HG02970 (cell line): ENCODE results near the gene THADA.
A peak's percentile ranks its signal among the peaks of the same experiment; 100 is the strongest.
"Not testable (repeated sequence)": the region's sequence is repeated elsewhere in the genome, so short reads cannot be mapped to it uniquely, and the experiment has no call there.

ENCODE experiments used
- ATAC-seq: cut with Tn5 transposase; IDR thresholded peaks from one replicate; pipeline ENCODE4 v1.9.1; 2021; ENCODE audit warnings: mild to moderate bottlenecking, moderate library complexity, moderate number of reproducible peaks; ENCODE audit not compliant: unreplicated experiment, low FRiP score

THADA gene

DNA sequence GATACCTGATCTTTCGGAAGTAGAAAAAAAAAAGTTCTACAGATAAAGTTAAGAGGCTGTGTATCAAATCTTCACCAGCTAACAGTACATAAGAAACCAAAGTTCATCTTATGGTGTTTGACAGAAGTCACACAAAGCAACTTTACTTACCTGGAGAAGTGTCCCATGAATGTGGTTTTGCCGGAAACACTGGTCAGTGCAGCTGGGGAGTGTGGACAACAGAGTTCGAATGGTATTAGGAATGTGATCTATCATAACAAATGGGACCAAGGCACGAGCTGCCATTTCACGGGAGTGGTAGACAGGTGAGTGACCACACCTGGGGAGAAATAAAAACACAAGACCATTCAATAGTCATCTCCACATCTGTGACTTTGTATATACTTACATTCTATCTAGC is 198.0 kb downstream of the THADA start:
- no peak for ATAC-seq

DNA sequence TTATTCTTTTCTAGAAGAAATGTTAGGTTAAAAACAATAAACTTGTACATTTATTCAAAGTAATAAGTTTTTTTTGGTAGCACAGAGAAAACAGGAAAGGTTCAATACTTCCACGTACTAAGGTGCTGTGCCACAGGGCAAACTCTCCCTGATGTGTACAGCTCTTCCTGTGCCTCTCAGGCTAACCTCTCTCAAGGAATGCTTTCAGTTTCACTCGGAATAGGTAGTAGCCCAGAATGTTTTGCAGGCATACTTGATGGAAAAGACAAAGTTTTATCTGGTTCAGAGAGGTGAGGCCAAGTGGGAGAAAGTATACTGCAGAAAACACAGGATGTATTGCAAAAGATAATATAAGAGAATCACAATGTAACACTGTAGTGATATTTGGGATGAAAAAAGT is 198.4 kb downstream of the THADA start:
- ATAC-seq = no peak

DNA sequence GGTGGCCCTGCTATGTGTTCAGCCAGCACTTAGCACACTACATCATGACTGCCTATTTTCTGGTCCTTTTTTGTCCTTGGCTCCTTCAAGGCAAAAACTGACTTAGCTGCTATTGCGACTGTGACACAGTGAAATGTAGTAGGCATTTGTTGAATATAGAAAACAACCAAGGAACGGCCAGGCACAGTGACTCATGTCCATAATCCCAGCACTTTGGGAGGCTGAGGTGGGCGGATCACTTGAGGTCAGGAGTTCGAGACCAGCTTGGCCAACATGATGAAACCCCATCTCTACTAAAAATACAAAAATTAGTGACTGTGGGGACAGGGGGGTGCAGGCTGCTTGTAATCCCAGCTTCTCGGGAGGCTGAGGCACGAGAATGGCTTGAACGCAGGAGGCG is 199.5 kb downstream of the THADA start:
- ATAC-seq = not testable (repeated sequence)

DNA sequence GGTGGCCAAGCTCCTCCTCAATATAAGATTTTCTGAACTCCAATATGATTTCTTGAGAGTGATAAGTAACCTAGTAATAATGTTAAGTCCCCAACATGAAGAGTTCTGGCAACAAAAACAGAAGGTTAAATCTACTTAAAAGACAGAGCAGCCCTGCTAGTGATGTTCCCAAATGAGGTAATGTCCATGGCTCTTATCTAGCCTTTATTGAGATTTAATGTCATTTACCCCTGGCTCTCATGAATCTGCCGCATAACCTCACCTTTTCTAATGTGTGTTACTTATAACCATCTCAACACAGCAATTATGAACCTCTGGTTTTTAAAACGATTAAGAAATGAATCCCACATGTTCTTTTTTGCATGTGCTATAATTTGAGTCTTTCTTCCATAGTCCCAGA is 201.9 kb downstream of the THADA start:
- ATAC-seq = no peak

DNA sequence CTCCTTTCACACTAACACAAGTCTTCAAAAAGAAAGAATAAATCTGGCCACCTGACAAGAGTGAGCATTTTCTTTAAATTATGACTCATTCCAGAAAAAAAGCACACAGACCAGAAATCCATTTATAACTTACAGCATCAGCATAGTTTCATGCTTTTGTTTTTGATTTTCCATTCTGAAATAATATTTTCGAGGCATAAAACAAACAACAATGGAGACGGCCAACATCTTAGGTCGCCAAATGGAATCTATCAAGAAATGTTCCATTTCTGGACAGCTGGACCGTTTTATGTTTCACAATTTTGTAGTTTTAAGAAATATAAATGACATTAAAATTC is 204.0 kb downstream of the THADA start:
- no peak for ATAC-seq

DNA sequence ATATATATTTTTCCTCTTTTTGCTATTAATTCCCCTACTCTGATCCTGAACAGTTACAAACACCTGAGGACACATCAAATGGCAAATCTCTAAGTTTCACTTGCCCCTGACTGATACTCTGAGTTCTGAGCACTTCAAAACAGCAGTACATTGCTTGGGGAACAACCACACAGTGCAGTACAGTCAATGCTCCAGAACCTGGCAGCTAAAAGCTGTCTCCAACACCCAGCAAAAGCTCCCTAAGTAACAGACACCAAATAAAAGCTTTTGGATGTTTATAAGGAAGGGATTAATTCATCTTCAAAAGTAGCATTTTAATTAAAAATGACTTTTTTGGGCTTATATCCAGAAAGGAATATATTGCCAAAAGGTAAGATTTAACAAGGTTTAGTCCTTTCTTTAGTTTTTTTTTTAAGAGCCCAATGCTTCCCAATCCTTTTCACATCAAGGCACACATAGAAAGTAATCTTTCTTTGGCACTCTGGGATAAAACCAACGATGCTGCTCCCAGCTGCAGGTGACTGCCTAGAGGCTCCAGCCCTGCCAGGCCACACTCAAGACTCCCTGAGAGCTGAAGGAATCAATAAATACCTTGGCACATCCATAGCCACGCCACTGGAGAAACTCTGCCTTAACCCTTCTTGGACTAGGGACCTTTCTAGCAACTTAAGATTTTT is 204.5 kb downstream of the THADA start:
- ATAC-seq = no peak

DNA sequence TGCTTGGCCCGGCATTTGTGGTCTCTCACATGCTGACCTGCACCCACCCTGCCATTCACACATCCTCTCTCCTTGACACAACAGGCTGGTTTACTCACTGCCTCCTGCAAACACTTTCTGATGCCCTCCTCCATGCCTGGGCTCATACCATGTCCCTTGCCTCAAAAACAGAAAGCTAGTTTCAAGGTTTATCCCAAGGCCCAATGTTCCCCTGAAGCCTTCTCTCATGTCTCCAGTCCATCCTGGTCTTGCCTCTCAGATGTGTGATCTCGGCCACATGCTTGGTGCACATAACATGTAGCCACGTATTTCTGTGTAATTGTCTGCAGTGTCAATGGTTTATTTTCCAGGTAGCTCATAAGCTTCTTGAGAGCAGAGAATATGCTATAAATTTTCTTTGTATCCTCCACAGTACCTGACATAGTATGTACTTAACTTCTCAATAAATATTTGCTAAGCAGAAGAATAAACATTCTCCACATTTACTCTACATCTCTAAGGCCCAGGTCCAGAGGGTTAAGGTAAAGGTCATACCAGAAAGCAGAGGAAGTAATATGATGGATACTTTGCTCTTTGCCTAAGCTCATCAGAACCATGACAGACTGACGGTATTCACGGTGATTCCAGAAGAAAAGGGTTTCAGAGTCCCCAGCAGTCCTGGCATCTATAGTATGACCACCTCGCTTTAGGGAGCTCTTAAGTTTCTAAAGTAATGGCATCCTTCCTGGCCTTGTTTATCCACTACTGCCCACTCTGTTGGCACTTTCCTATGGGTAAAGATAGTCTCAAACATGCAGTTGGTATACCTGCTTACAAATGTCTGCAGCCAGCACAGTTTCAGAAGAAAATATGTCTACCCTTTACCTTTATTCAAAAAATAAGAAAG is 206.0 kb downstream of the THADA start:
- no peak for ATAC-seq

DNA sequence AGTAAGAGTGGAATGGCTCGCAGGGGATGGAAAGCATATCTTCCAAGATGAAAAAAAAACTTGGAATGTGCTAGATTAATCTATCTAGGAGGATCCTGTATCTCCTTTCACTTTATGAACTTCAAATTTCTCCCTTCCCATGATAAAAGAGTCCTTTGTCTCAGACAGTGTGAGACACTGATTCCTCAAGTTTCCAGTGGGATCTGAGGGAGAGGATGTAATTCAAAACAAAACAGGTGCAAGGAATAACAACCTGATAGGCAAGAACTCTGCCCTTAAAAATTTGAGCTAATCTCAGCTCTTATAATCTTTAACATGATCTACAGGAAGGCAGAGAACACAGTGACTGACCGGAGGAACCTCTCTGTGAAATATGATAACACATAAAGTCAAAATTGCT is 207.5 kb downstream of the THADA start:
- ATAC-seq = no peak

DNA sequence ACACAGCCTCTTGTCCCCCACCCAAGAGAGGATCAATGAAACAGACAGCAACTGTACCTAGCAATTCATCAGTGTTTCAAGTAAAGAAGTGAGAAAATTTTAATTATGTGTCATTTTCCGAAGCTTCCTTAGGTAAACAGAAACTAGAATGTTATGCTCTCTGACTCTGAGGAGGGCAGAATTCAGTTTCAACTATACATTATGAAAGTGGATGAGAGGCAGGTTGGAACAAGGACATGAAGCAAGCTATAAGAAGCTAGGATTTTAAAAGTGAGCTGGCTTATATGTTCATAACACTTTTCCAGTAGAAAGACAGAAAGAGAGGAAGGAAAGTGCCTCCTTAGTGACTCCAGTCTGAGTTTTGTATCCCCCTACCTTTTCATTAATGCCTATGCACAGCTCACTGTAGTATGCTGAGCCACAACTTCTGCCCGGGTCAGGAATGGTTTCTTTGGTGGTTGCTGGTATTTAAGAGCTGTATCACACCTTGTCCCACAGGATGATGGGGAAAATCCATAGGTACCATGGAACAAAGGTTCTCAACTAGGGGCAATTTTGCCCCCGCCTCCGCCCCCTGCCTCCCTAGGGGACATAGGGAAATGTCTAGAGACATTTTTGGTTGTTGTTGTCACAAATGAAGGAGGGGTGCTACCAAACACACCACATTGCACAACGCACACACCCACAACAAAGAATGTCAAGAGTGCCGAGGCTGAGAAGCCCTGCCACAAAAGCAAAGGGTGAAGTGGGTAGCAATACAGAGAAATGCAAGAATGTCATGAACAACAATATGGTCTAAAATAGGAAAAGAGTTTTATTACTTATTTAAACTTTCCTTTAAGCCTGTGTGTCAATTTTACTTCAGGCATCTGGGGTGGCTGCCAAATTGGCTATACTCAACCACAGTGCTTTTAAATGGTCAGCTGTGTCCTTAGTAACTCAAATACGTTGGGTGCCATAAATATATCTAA is 208.5 kb downstream of the THADA start:
- peak; percentile 60 for ATAC-seq

DNA sequence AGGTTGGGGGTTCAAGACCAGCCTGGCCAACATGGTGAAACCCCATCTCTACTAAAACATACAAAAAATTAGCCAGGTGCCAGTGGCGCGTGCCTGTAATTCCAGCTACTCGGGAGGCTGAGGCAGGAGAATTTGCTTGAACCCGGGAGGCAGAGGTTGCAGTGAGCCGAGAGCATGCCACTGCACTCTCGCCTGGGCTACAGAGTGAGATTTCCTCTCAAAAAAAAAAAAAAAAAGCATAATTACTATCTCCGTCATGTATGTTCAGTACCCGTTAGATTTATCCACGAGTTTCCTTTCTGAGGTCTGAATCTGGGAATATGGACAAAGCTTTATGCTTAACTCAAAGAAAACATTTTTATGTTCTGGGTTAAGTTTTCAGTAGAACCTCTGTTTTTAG is 209.2 kb downstream of the THADA start:
- ATAC-seq = peak; percentile 7

DNA sequence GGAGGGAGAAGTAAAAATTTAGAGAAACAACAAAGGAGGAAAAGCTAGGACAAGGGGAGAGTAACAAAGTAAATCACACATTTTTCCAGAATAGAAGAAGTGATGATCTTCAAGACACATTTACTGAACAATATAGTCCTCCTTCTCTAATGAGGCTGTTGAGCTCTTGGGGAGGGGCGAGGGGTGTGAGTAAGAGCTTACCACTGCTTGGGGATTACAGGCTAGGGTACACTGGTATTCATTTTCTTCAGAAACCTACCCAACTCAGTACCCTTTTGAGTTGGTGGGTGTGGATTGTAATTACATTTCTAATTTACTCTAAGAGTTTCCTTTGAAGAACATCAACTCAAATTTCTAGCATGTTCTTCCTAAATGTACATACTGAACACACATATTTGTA is 211.7 kb downstream of the THADA start:
- ATAC-seq = no peak

DNA sequence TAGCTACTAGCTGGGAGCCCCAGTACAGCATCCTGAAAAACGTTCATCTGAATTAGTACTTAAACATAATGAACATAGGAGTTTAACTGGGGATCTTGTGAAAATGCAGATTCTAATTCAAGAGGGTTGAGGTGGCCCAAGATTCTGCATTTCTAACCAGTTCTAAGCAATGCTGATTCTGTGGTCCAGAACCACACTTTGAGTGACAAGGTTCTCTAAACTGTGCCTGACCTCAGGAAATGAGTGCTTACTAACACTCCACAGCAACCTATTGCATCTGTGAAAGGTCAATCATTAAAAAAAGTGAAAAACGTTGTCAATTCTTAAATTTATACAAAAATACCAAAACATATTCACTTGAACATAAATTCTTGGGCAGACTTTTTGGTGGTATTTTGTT is 212.3 kb downstream of the THADA start:
- ATAC-seq = no peak

DNA sequence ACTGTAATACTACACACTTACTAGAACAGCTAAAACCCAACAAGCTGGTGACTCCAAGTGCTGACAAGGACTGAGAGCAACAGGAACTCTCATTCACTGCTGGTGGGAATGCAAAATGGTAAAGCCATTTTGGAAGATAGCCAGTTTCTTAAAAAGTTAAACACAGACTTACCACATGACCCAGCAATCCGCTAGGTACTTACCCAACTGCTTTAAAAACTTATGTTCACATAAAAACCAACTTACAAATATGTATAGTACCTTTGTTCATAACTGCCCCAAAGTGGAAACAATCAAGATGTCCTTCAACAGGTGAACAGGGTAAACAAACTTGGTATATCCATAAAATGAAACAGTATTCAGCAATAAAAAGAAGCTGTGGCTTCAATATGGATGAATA is 216.3 kb downstream of the THADA start:
- no peak for ATAC-seq

DNA sequence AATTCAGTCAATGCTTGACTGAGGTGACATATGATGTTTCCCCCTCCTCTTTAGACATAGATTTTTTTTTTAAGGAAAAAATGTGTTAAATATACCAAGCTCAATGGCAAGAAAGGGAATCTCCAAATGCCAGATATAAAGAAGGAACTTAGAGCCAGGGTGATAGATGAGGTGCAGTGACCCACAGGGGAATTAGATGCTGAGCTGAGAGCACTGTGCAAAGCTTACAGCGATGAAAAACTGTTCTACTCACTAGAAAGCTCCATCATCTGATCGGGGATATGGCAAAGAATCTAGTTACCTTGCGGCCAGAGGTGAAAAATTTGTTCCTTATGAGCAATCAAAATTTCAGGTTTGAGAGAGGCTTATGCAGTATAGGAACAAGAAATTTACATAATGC is 218.5 kb downstream of the THADA start:
- no peak for ATAC-seq

DNA sequence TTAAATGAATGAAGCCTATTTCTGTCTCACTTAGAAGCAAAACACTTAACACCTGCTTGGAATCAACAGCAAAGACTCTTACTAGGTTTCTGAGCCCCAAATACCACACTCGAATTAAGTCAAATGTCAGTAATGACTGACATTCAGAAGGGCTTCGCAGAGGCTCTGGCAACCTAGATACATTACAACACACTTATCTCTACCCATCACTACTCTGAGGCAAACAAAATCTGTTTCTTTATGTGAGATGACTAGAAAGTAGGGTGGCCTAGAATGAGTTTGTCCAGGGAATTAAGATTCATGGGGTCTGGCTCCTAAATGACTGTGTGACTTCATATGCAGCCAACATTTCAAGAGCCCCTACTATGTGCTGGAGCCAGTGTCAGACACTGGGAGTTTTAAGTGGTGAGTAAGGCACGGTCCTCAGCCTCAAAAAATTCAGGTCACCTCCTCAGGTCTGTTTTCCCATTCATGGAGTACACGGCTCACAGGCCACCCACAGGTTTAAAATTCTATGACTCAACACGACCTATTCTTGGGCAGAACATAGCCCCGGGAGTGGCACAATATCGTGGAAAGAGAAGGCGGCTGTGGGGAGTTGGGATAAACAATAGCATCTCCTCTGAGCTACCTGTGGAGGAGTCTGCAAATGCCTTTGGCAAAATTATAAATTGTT is 219.2 kb downstream of the THADA start:
- ATAC-seq = no peak

DNA sequence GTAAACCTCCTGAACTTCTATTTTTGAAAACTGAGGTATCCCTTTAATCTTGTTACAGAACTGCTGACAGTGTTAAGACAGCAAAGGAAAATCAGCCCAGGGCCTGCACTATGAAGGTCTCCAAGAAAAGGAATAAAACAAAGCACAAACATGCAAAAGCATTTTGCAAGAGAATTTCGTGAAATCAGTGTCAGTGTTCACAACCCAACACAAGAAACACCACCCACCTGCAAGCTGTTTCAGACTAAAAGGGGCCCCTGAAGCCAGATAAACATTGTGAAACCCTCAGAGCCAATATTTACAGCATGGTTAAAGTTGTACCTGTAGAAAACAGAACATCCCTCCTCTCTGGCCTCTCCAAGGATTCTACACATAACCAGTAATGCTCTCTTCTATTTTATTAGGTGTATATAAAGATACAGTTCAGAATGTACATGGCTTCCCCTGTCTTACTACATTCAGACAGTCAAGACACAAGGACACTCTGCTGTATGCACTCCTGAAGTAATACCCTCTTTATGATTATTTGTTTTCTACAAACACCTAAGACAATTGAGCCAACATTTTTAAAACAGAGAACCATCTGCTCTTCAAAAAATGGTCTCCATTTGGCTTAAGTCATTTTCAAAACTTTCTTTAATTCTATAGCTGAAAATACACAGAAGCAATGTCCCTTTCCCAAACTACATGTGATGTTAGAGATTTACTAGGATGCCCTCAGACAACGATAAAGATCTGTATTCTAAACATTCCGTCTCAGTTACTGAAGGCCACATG is 219.9 kb downstream of the THADA start:
- ATAC-seq = no peak

DNA sequence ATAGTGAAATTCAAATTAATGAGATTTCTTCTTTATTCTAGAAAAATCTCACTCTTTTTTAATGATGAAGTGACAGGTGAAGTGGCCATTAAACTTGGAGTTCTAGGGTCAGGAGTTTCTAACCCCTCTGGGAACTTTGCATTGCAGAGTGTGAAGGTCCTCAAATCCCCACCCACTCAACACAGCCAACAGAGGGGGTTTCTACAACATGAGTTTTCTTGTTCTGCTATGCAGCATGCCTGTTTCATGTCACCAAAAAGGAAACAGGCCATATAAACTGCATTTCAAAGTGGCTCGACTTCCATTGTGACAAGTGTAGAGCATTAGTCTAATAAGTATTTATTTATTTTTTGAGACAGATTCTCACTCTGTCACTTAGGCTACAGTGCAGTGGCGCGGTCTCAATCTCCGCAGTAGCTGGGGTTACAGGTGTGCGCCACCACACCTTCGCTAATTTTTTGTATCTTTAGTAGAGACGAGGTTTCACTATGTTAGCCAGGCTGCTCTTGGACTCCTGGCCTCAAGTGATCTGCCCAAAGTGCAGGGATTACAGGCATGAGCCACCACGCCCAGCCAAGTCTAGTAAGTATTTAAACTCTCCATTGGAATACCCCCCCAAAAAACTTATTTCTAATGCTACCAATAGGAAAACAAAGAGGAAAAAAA is 223.3 kb downstream of the THADA start:
- ATAC-seq = no peak

DNA sequence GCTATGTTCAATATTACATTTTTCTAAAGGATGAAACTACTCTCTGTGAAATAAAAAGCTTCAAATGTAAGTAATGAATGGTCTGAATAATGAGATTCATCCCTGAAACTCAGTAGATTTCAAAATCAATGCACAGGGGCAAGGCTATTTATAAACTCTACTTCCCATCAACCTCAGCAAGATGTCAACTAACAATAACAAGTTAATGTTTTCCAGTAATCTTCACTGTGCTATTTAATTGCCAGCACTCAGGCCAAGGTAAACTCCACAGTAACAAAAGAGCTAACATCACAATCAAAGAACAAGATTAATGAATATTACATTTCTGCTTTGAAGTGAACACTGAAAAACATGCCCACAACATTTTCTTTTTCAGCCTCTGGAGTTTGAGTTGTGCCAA is 225.1 kb downstream of the THADA start:
- ATAC-seq = no peak

DNA sequence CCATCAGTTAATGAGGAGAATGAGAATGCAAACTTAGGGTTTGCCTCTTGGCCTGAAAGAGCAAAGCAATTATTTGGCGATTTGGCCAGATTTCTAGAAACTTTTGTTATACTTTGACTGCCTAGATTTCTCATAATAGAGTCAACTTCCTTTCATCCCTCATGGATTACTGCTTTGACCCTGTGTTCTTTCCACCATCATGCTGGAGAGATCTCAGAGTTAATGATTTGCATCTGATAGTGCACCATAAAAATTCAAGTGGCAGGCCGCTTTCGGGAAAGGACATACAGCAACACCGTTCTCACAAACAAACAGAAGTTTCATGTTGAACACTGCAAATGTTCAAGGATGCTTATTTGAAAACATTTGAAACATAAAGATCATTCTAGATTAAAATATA is 225.7 kb downstream of the THADA start:
- ATAC-seq = no peak
